Activated CD8-positive, alpha-beta memory T cell treated with anti-CD3 and anti-CD28 coated beads for 4 hours (primary cell): ENCODE results near the gene AKR7A2.
"Not testable (repeated sequence)": the region's sequence is repeated elsewhere in the genome, so short reads cannot be mapped to it uniquely, and the experiment has no call there.

ENCODE experiments used
- DNase-seq, 2 donors: peaks; one replicate each; pipeline ENCODE4 v3.0.0-alpha.2; 2020; ENCODE audit warnings: low read depth in 2 of 2

The AKR7A2 gene

GRCh38 chr1:19262744-19263143 is 49.2 kb downstream of the AKR7A2 start:
- DNase-seq: no peak

GRCh38 chr1:19262047-19262446 is 49.9 kb downstream of the AKR7A2 start:
- DNase-seq: no peak

DNA sequence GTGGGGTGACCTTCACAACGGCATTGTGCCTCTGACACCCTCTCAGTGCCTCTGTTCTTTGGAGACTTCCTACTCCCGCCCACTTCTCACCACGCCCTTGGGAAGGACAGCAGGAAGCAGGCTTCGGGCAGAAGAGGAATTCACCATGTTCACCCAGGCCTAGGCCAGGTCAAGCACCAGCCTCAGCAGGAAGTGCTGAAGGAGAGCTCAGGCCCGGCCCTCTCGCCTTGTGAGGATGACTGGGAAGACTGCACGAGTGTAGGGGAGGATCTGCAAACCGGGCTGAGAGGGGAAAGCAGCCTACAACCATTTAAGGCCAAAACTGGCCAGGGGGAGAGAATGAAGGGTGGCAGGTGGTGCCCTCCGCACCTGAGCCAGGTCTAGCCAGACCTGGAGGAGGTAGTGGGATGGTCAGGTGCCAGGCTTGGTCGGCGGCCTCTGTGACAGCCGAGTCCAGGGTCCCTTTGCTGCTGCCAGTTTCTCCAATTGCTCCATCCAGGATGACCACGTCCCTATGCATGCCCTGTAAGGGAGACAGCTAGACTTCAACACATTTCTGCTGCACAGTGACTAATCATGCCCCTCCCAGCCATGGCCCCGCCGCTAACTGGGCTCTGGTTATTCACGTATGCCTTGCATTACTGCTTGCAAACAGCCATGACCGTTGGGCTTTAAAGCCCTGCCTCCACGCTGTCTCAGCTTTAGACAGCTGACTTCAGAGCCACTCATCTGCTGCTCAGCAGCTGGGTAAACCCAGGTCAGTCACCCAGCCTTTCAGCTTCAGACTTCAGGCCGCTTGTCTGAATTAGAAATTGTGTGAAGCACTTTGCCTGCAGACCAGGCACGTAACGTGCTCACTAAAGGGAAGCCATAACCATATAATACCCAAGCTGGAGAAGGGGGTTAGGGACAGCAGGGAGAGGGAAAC is 51.5 kb downstream of the AKR7A2 start:
- no peak for DNase-seq

DNA sequence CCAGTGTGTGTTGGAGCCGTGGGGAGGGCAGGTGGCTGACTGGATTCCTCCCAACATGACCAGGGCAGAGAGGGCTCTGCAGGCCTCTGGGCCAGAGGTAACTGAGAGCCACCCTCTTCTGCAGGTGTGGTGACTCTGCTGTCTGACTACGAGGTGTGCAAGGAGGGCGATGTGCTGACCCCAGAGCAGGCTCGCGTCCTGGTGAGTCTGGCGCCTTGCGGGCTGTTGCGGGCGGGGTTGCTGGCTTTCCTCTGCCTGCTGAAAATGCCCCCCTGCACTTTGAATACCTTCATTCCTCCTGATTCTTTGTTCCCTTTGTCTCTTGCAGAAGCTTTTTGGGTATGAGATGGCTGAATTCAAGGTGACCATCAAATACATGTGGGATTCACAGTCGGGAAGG is 53.6 kb downstream of the AKR7A2 start:
- DNase-seq: no peak

DNA sequence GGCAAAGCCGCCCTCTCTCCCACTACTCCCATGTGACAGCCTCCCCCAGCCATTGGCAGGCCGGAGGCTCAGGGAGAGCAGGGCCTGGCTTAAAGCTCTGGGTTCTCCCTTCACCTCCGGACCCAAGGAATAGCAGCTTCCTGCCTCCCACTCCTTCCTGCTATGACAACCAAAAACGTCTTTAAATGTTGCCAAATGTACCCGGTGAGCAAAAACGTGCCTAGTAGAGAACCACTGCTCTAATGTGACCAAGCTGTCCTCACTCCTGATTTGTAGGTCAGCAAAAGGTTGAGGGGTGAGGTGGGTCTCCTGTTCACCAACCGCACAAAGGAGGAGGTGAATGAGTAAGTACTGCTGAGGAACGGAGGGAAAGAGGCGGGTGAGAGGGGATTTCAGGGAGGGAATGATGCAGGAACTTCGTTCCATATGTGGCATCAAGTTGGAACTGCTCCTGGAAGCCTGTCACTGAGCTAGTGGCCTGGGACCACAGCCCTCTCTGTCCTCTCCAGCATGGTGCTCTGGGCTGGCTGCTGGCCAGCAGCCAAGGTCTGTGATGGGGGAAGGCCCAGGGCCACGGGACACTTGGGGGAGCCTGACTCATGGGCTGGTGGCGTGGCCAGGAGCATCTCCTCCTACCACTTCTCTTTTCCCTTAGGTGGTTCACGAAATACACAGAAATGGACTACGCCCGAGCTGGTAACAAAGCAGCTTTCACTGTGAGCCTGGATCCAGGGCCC is 54.6 kb downstream of the AKR7A2 start:
- no peak for DNase-seq

DNA sequence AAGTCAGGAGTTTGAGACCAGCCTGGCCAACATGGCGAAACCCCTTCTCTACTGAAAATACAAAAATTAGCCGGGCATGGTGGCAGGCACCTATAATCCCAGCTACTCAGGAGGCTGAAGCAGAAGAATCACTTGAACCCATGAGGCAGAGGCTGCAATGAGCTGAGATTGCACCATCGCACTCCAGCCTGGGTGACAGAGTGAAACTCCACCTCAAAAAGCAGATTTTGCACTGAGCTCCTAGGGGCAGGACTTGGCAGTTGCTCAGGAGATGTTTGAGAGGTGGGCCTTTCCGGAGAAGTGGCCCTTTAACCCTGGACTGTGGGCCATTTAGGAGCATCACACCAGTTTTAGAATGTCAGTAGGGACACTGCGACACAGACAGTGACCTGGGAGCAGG is 55.6 kb downstream of the AKR7A2 start:
- not testable (repeated sequence) for DNase-seq

DNA sequence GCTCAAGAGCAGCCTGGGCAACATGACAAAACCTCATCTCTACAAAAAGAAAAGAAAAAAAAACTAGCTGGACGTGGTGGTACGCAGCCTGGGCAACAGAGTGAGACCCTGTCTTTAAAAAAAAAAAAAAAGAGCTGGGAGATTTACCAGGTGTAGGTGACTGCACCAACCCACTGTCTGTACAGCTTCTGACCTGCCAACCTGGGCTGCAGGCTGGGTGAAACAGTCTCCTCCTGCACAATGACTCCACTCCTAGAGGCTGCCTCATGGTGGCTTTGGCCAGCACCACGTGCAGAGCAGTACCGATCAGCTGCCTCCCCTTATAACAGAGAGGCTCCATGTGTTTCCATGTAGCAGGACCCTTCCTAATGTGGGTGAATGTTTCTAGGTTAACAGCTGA is 56.7 kb downstream of the AKR7A2 start:
- no peak for DNase-seq

DNA sequence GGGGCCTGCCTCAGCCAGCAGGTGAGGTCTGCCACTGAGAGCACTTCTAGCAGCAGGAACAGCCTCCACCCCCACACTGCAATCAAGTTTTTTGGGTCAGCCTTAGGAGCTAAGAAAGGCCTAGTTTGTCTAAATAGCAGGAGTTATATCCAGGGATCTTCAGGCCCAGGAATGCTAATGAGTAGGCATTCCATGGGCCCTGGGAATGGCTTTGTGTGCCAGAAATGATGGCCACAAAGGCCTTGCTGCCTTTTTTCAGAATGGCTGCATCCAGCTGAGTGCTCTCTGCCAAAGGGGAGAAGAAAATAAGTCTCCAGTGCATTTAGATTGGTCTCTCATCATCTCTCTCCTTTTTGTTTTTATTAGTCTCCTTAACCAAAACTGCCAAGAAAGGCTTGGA is 57.5 kb downstream of the AKR7A2 start:
- DNase-seq: no peak
